Tibial nerve (tissue), 4 donors: ENCODE measurements around the gene BAIAP2L2. TPM values are rescaled to one million over a fixed set of nuclear protein-coding genes. Genes with fewer than 3 reads are reported as not detected.
"Not testable (repeated sequence)": the region's sequence is repeated elsewhere in the genome, so short reads cannot be mapped to it uniquely, and the experiment has no call there.

Experiments used
- DNase-seq, 2 donors: peaks; one replicate each; pipeline ENCODE4 v3.0.0-alpha.2; 2019; ENCODE audit warnings: low spot score in 2 of 2
- H3K27ac ChIP-seq, 4 donors: fragments of 200-600 bp; sonication (generic) in 3 of 4; one replicate each; pipeline ENCODE4 v1.5.1; 2017 to 2019; ENCODE audit warnings: mild to moderate bottlenecking in 1 of 4
- H3K27me3 ChIP-seq, 2 donors: fragments of 200-600 bp; sonication (generic) in 1 of 2; one replicate each; pipeline versions ENCODE4 v1.5.1 to v1.6.0; 2017 to 2019
- H3K36me3 ChIP-seq, 3 donors: fragments of 200-600 bp; sonication (generic); one replicate each; pipeline ENCODE4 v1.5.1; 2018 to 2019
- H3K4me1 ChIP-seq, 4 donors: fragments of 200-600 bp; sonication (generic) in 3 of 4; one replicate each; pipeline ENCODE4 v1.5.1; 2017 to 2019
- H3K4me3 ChIP-seq, 4 donors: fragments of 200-600 bp; sonication (generic) in 3 of 4; one replicate each; pipeline ENCODE4 v1.5.1; 2017 to 2019; ENCODE audit warnings: mild to moderate bottlenecking in 1 of 4, moderate library complexity in 1 of 4
- H3K9me3 ChIP-seq, 4 donors: fragments of 200-600 bp; sonication (generic) in 3 of 4; one replicate each; pipeline ENCODE4 v1.5.1; 2017 to 2019
- EP300 ChIP-seq, 2 donors: sonication (generic); formaldehyde crosslinking; IDR thresholded peaks; one replicate each; pipeline ENCODE4 v1.6.1; 2017; ENCODE audit warnings: antibody characterized with exemption in 2 of 2, mild to moderate bottlenecking in 1 of 2
- POLR2A ChIP-seq, 2 donors: fragments of 450-650 bp; IDR thresholded peaks; one replicate each; pipeline ENCODE4 v1.6.1; 2017; ENCODE audit warnings: antibody characterized with exemption in 2 of 2, mild to moderate bottlenecking in 2 of 2, moderate library complexity in 2 of 2
- WGBS, 2 donors: methylation state at CpG; one replicate each; pipeline ENCODE4 v1.1.5; 2018; 5-methylcytosine and 5-hydroxymethylcytosine counted together
- total RNA-seq, 4 donors: library from RNA; depleted of rRNA; stranded (reverse); fragments of >200 nt; gene quantifications; one replicate each; pipeline ENCODE4 v1.1.0, GENCODE V29; 2016
- TF ChIP-seq, protein P1 (sequence below), 5 experiments: fragments of 200-600 bp in 3 of 5; fragments of 450-650 bp in 2 of 5; sonication (generic) in 3 of 5; IDR thresholded peaks; one replicate each; pipeline ENCODE4 v1.5.1; 2016 to 2019; ENCODE audit warnings: antibody characterized with exemption in 5 of 5, mild to moderate bottlenecking in 3 of 5, moderate library complexity in 2 of 5

The BAIAP2L2 gene
- total RNA-seq, 4 donors from 2014 or later: 1.3 to 2.7 (median 2.1) TPM; not detected in 1

DNA sequence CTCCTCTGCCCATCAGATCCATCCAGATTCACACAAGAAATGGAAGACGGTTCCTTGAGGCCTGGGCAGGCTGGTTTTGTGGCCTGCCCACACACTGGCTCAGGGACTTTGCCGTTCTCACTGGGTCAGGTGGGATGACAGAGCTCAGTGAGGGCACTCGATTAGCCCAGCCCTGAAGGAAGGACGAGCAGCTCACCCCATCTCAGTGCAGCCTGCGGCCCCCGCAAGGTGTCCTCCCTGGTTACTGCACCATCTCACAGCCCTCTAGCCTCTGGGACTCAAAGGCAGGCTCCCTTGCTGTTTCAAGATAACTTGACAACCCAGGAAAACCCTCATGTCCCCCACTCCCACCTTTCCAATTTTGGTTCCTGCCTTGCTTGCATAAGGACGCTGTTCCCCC is 30.7 kb downstream of the BAIAP2L2 start:
- peaks cover 0 to 24% of the 10 kb centered on the region in 2 donors for H3K27me3 ChIP-seq
- DNase-seq: no peak
- WGBS, 2 donors: 79 to 89% methylated on average over 7 of the region's 7 CpGs

DNA sequence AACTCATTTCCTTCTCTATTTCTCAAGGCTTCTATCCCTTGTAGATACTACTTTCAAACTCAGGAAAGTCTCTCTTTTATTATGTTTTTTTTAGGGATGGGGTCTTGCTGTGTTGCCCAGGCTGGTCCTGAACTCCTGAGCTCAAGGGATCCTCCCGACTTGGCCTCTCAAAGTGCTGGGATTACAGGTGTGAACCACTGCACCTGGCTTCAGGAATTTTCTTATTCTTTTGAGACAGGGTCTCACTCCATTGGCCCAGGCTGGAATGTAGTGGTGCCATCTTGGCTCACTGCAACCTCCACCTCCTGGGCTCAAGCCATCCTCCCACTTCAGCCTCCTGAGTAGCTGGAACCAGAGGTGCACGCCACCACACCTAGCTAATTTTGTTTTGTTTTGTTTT is 31.3 kb downstream of the BAIAP2L2 start:
- 88 to 94% methylated on average over 2 of the region's 2 CpGs for WGBS, 2 donors
- peaks cover 0 to 24% of the 10 kb centered on the region in 2 donors for H3K27me3 ChIP-seq
- DNase-seq, H3K9me3 ChIP-seq, H3K27ac ChIP-seq, H3K4me3 ChIP-seq: not testable (repeated sequence)
- H3K36me3 ChIP-seq: peaks cover 0 to 22% (median 0%) of the 10 kb centered on the region in 3 donors
- H3K4me1 ChIP-seq: peaks cover 0 to 54% (median 14%) of the 10 kb centered on the region in 4 donors

More for the DNA sequence above, 30.7 kb downstream of the BAIAP2L2 start:
- Histone ChIP-seq H3K4me3 (no peak overlapping the region), H3K27ac (no peak overlapping the region), H3K9me3 (no peaks in the 10 kb centered on the region), H3K4me1 (peaks cover 0 to 56% (median 14%) of the 10 kb centered on the region in 4 donors), H3K36me3 (peaks cover 0 to 21% (median 0%) of the 10 kb centered on the region in 3 donors)
- TF ChIP-seq POLR2A (IDR thresholded peaks at IDR 0.05) (no peak), EP300 (IDR thresholded peaks at IDR 0.05) (no peak)
- TF ChIP-seq, protein P1, sequence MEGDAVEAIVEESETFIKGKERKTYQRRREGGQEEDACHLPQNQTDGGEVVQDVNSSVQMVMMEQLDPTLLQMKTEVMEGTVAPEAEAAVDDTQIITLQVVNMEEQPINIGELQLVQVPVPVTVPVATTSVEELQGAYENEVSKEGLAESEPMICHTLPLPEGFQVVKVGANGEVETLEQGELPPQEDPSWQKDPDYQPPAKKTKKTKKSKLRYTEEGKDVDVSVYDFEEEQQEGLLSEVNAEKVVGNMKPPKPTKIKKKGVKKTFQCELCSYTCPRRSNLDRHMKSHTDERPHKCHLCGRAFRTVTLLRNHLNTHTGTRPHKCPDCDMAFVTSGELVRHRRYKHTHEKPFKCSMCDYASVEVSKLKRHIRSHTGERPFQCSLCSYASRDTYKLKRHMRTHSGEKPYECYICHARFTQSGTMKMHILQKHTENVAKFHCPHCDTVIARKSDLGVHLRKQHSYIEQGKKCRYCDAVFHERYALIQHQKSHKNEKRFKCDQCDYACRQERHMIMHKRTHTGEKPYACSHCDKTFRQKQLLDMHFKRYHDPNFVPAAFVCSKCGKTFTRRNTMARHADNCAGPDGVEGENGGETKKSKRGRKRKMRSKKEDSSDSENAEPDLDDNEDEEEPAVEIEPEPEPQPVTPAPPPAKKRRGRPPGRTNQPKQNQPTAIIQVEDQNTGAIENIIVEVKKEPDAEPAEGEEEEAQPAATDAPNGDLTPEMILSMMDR (IDR thresholded peaks at IDR 0.05): no peak

GRCh38 chr22:38078046-38078840 is 32.2 kb downstream of the BAIAP2L2 start:
- DNase-seq: no peak
- WGBS, 2 donors: 67 to 74% methylated on average over 13 to 19 of the region's 22 CpGs
- TF ChIP-seq POLR2A (IDR thresholded peaks at IDR 0.05) (no peak), EP300 (IDR thresholded peaks at IDR 0.05) (no peak)
- TF ChIP-seq, protein P1 (IDR thresholded peaks at IDR 0.05): no peak

DNA sequence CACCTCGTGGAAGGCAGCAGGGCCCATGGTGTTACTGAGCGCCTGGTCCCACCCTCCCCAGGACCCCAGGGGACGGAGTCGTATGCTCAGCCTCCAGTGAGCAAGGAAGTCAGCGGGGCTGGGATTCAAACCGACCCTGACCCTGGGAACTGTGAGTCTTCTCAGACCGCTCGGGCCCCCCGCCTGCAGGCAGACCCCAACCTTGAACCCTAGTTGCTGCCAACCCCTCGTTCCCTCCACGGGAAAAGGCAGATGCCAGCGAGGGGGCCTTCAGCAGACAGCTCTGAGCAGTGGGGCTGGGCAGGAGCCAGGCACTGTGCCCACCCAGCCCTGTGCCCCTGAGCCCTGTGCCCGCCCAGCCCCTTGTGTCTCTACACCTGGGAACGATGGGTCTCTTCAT is 32.9 kb downstream of the BAIAP2L2 start:
- Histone ChIP-seq H3K27me3 (peaks cover 0 to 18% of the 10 kb centered on the region in 2 donors), H3K9me3 (no peaks in the 10 kb centered on the region), H3K4me1 (peaks cover 0 to 46% (median 12%) of the 10 kb centered on the region in 4 donors), H3K4me3 (no peak overlapping the region), H3K27ac (no peak overlapping the region), H3K36me3 (peaks cover 0 to 31% (median 7%) of the 10 kb centered on the region in 3 donors)
- DNase-seq: no peak
- 71 to 72% methylated on average over 9 to 14 of the region's 14 CpGs for WGBS, 2 donors
- no peak for TF ChIP-seq EP300 (IDR thresholded peaks at IDR 0.05)

More at GRCh38 chr22:38078046-38078840, 32.2 kb downstream of the BAIAP2L2 start:
- Histone ChIP-seq H3K9me3 (no peaks in the 10 kb centered on the region), H3K27ac (no peak overlapping the region), H3K36me3 (peaks cover 0 to 25% (median 2%) of the 10 kb centered on the region in 3 donors), H3K4me1 (peaks cover 0 to 46% (median 14%) of the 10 kb centered on the region in 4 donors), H3K27me3 (peaks cover 0 to 24% of the 10 kb centered on the region in 2 donors), H3K4me3 (no peak overlapping the region)

GRCh38 chr22:38077096-38077495 is 33.4 kb downstream of the BAIAP2L2 start:
- Histone ChIP-seq H3K4me3 (no peak overlapping the region), H3K9me3 (no peaks in the 10 kb centered on the region), H3K36me3 (peaks cover under 1 to 36% (median 7%) of the 10 kb centered on the region in 3 donors), H3K4me1 (peaks cover 0 to 45% (median 11%) of the 10 kb centered on the region in 4 donors), H3K27ac (no peak overlapping the region), H3K27me3 (peaks cover 0 to 14% of the 10 kb centered on the region in 2 donors)
- 76 to 79% methylated on average over 12 of the region's 12 CpGs for WGBS, 2 donors
- DNase-seq: no peak
- TF ChIP-seq, protein P1 (IDR thresholded peaks at IDR 0.05): no peak
- no peak for TF ChIP-seq EP300 (IDR thresholded peaks at IDR 0.05)
- no peak for TF ChIP-seq POLR2A (IDR thresholded peaks at IDR 0.05)

- H3K36me3 ChIP-seq: peaks cover 4 to 47% (median 7%) of the 10 kb centered on the region in 3 donors
- peak overlapping the region in 2 of 4 donors; percentile 66 to 96 for H3K27ac ChIP-seq
- H3K27me3 ChIP-seq: peaks cover 0 to 7% of the 10 kb centered on the region in 2 donors
- no peaks in the 10 kb centered on the region for H3K9me3 ChIP-seq
- H3K4me3 ChIP-seq: no peak overlapping the region
- TF ChIP-seq POLR2A (IDR thresholded peaks at IDR 0.05) (no peak), EP300 (IDR thresholded peaks at IDR 0.05) (no peak)
- TF ChIP-seq, protein P1 (IDR thresholded peaks at IDR 0.05): no peak
- no peak for DNase-seq
- peaks cover 0 to 37% (median 4%) of the 10 kb centered on the region in 4 donors for H3K4me1 ChIP-seq
- 73% methylated on average over 13 of the region's 13 CpGs for WGBS, 2 donors
These were observed 34.5 kb downstream of the BAIAP2L2 start for GRCh38 chr22:38075961-38076360.
